Measurements from ENCODE around the gene MAB21L2.

The MAB21L2 gene

DNA sequence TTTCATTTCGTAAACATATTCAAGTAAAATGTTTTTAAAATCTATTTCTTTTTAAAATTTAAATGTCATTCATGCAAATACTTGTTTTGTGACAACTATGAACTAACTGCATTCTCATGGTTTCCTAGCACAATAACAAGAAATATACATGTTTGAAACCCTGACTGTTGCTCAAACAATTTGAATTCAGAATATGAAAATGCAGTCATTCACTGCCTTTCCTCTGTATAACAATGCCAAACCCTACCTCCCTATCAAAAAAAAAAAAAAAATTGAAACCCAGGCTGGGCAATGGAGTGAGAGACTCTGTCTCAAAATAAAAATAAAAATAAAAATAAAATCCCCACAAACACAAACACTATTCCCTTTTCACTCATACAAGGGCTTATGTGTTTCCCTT is 42.1 kb downstream of the MAB21L2 start:
- Histone ChIP-seq H3K4ac (ENCODE audit: low read length) (no peak overlapping the region), H4K91ac (ENCODE audit: low read depth, low read length, poor library complexity) (no peak overlapping the region), H3K9ac (ENCODE audit: low read depth, low read length, poor library complexity) (no peak overlapping the region), H2BK120ac (ENCODE audit: low read depth, low read length) (no peak overlapping the region), H3K4me3 (ENCODE audit: low read length in 2 of 2) (no peak overlapping the region), H3K27me3 (ENCODE audit: control insufficient read depth in 3 of 3, insufficient read depth in 3 of 3, low read depth in 1 of 3, low read length in 3 of 3) (no peaks in the 10 kb centered on the region), H2BK5ac (ENCODE audit: low read length) (no peak overlapping the region), H3K36me3 (replicated peaks in 1 of 2; ENCODE audit: control insufficient read depth in 2 of 2, insufficient read depth in 2 of 2, low read length in 2 of 2) (no peaks in the 10 kb centered on the region), H3K79me1 (ENCODE audit: low read depth, low read length) (no peaks in the 10 kb centered on the region), H4K8ac (ENCODE audit: low read depth, low read length) (no peak overlapping the region), H3K18ac (ENCODE audit: low read length) (no peak overlapping the region), H3K23ac (ENCODE audit: low read depth, low read length, poor library complexity) (no peak overlapping the region), H2AK5ac (ENCODE audit: low read depth, low read length) (no peak overlapping the region), H3K9me3 (replicated peaks in 1 of 2; ENCODE audit: control insufficient read depth in 2 of 2, insufficient read depth in 1 of 2, low read depth in 1 of 2, low read length in 2 of 2) (no peaks in the 10 kb centered on the region), H3K4me2 (ENCODE audit: insufficient read depth, low read length, poor library complexity, severe bottlenecking) (no peak overlapping the region), H3K27ac (replicated peaks; ENCODE audit: low read length) (no peak overlapping the region), H2AFZ (ENCODE audit: low read length) (no peak overlapping the region), H2BK15ac (ENCODE audit: low read length) (no peak overlapping the region), H3K4me1 (ENCODE audit: control insufficient read depth in 2 of 2, insufficient read depth in 1 of 2, low read depth in 1 of 2, low read length in 2 of 2) (no peaks in the 10 kb centered on the region), H3K14ac (ENCODE audit: low read length) (no peak overlapping the region), H2BK12ac (ENCODE audit: low read length) (no peak overlapping the region)
- no peak for DNase-seq (ENCODE audit: low spot score)
- WGBS, 2 donors (ENCODE audit: extremely low coverage in 2 of 2, insufficient read length in 2 of 2, insufficient replicate concordance in 1 of 2) = no CpG with 5 or more reads among the region's 1 CpG

DNA sequence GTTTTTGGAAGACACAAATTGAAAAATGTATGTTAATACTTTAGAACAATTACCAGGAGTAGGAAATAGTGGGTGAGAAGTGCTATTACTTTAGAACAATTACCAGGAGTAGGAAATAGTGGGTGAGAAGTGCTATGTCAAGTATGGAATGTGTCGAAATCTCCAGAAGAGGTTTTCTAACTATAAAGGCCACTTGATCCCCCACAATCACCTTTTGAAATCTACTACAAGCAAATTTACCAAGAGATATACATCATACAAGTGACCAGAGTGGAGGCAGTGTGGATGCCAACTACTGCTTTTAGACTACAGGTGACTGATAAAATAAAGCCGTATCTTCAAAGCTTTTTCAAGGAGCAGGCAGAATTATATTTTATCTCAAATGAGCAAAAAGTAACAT is 43.1 kb downstream of the MAB21L2 start:
- Histone ChIP-seq H3K9me3 (replicated peaks in 1 of 2; ENCODE audit: control insufficient read depth in 2 of 2, insufficient read depth in 1 of 2, low read depth in 1 of 2, low read length in 2 of 2) (no peaks in the 10 kb centered on the region), H3K4me3 (ENCODE audit: low read length in 2 of 2) (no peak overlapping the region), H3K18ac (ENCODE audit: low read length) (no peak overlapping the region), H3K9ac (ENCODE audit: low read depth, low read length, poor library complexity) (no peak overlapping the region), H3K4ac (ENCODE audit: low read length) (no peak overlapping the region), H2BK5ac (ENCODE audit: low read length) (no peak overlapping the region), H3K4me2 (ENCODE audit: insufficient read depth, low read length, poor library complexity, severe bottlenecking) (no peak overlapping the region), H3K79me1 (ENCODE audit: low read depth, low read length) (no peaks in the 10 kb centered on the region), H3K36me3 (replicated peaks in 1 of 2; ENCODE audit: control insufficient read depth in 2 of 2, insufficient read depth in 2 of 2, low read length in 2 of 2) (no peaks in the 10 kb centered on the region), H2BK120ac (ENCODE audit: low read depth, low read length) (no peak overlapping the region), H3K27me3 (ENCODE audit: control insufficient read depth in 3 of 3, insufficient read depth in 3 of 3, low read depth in 1 of 3, low read length in 3 of 3) (no peaks in the 10 kb centered on the region), H2BK15ac (ENCODE audit: low read length) (no peak overlapping the region), H2AFZ (ENCODE audit: low read length) (no peak overlapping the region), H3K14ac (ENCODE audit: low read length) (no peak overlapping the region), H4K91ac (ENCODE audit: low read depth, low read length, poor library complexity) (no peak overlapping the region), H2BK12ac (ENCODE audit: low read length) (no peak overlapping the region), H2AK5ac (ENCODE audit: low read depth, low read length) (no peak overlapping the region), H3K23ac (ENCODE audit: low read depth, low read length, poor library complexity) (no peak overlapping the region), H4K8ac (ENCODE audit: low read depth, low read length) (no peak overlapping the region), H3K4me1 (ENCODE audit: control insufficient read depth in 2 of 2, insufficient read depth in 1 of 2, low read depth in 1 of 2, low read length in 2 of 2) (no peaks in the 10 kb centered on the region), H3K27ac (replicated peaks; ENCODE audit: low read length) (no peak overlapping the region)
- DNase-seq (ENCODE audit: low spot score) = no peak
- WGBS, 2 donors (ENCODE audit: extremely low coverage in 2 of 2, insufficient read length in 2 of 2, insufficient replicate concordance in 1 of 2) = no CpG with 5 or more reads among the region's 2 CpGs

DNA sequence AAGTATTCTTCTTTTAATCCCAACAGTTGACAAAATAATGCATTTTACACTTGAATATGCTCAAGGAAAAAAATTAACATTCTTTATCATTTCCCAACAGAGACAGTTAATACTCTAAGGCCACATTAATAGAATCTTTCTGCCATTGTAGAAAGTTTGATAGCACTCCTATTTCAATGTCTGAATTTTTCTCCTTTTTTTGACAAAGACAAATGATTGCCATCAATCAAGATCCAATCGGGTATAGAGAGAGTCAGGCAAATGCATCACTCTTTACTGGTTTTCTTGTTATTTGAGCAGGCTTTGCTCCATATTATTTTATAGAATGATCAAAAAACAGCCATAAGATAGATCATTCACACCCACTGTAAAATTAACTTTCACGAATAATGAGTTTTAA is 46.1 kb downstream of the MAB21L2 start:
- no peak overlapping the region for H4K91ac ChIP-seq (ENCODE audit: low read depth, low read length, poor library complexity)
- no peaks in the 10 kb centered on the region for H3K27me3 ChIP-seq (ENCODE audit: control insufficient read depth in 3 of 3, insufficient read depth in 3 of 3, low read depth in 1 of 3, low read length in 3 of 3)
- no peak overlapping the region for H2BK5ac ChIP-seq (ENCODE audit: low read length)
- H2AFZ ChIP-seq (ENCODE audit: low read length) = no peak overlapping the region
- no peaks in the 10 kb centered on the region for H3K79me1 ChIP-seq (ENCODE audit: low read depth, low read length)
- H3K9ac ChIP-seq (ENCODE audit: low read depth, low read length, poor library complexity) = no peak overlapping the region
- H4K8ac ChIP-seq (ENCODE audit: low read depth, low read length) = no peak overlapping the region
- H2BK12ac ChIP-seq (ENCODE audit: low read length) = no peak overlapping the region
- no peaks in the 10 kb centered on the region for H3K4me1 ChIP-seq (ENCODE audit: control insufficient read depth in 2 of 2, insufficient read depth in 1 of 2, low read depth in 1 of 2, low read length in 2 of 2)
- H3K14ac ChIP-seq (ENCODE audit: low read length) = no peak overlapping the region
- H3K4me2 ChIP-seq (ENCODE audit: insufficient read depth, low read length, poor library complexity, severe bottlenecking) = no peak overlapping the region
- no CpG with 5 or more reads among the region's 2 CpGs for WGBS, 2 donors (ENCODE audit: extremely low coverage in 2 of 2, insufficient read length in 2 of 2, insufficient replicate concordance in 1 of 2)
- H3K18ac ChIP-seq (ENCODE audit: low read length) = no peak overlapping the region
- no peak overlapping the region for H3K27ac ChIP-seq (replicated peaks; ENCODE audit: low read length)
- H3K4me3 ChIP-seq (ENCODE audit: low read length in 2 of 2) = no peak overlapping the region
- no peak overlapping the region for H2BK15ac ChIP-seq (ENCODE audit: low read length)
- DNase-seq (ENCODE audit: low spot score) = no peak
- H3K4ac ChIP-seq (ENCODE audit: low read length) = no peak overlapping the region
- H3K36me3 ChIP-seq (replicated peaks in 1 of 2; ENCODE audit: control insufficient read depth in 2 of 2, insufficient read depth in 2 of 2, low read length in 2 of 2) = no peaks in the 10 kb centered on the region
- H3K9me3 ChIP-seq (replicated peaks in 1 of 2; ENCODE audit: control insufficient read depth in 2 of 2, insufficient read depth in 1 of 2, low read depth in 1 of 2, low read length in 2 of 2) = peaks cover 0 to 4% of the 10 kb centered on the region in 2 donors
- H3K23ac ChIP-seq (ENCODE audit: low read depth, low read length, poor library complexity) = no peak overlapping the region
- H2AK5ac ChIP-seq (ENCODE audit: low read depth, low read length) = no peak overlapping the region
- H2BK120ac ChIP-seq (ENCODE audit: low read depth, low read length) = no peak overlapping the region

DNA sequence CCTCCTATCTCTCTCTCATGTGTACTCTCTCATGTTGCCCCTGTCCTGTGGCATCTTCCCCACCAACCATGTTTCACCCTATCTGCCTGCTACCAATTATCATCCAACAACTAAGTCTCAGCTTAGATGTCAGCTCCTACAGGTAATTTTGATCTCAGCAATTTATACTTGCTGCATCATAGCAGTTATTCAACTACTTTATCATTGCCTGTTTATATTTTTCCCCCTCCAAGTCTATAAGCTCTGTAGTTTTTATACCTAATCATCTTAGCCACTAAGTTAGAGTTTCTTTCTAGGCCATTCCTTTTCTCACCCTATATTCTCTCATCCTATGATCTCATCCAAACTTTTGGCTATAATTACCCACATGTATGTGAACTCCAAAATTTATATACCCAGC is 50.7 kb downstream of the MAB21L2 start:
- Histone ChIP-seq H4K8ac (ENCODE audit: low read depth, low read length) (no peak overlapping the region), H3K27ac (replicated peaks; ENCODE audit: low read length) (no peak overlapping the region), H3K36me3 (replicated peaks in 1 of 2; ENCODE audit: control insufficient read depth in 2 of 2, insufficient read depth in 2 of 2, low read length in 2 of 2) (no peaks in the 10 kb centered on the region)

More for the DNA sequence above, 50.7 kb downstream of the MAB21L2 start:
- Histone ChIP-seq H2BK12ac (ENCODE audit: low read length) (no peak overlapping the region), H3K27me3 (ENCODE audit: control insufficient read depth in 3 of 3, insufficient read depth in 3 of 3, low read depth in 1 of 3, low read length in 3 of 3) (no peaks in the 10 kb centered on the region), H3K9me3 (replicated peaks in 1 of 2; ENCODE audit: control insufficient read depth in 2 of 2, insufficient read depth in 1 of 2, low read depth in 1 of 2, low read length in 2 of 2) (peaks cover 2 to 4% of the 10 kb centered on the region in 2 donors), H3K9ac (ENCODE audit: low read depth, low read length, poor library complexity) (no peak overlapping the region), H3K4me1 (ENCODE audit: control insufficient read depth in 2 of 2, insufficient read depth in 1 of 2, low read depth in 1 of 2, low read length in 2 of 2) (no peaks in the 10 kb centered on the region), H3K4me3 (ENCODE audit: low read length in 2 of 2) (no peak overlapping the region), H2AK5ac (ENCODE audit: low read depth, low read length) (no peak overlapping the region), H3K18ac (ENCODE audit: low read length) (no peak overlapping the region), H2BK5ac (ENCODE audit: low read length) (no peak overlapping the region), H3K79me1 (ENCODE audit: low read depth, low read length) (no peaks in the 10 kb centered on the region), H4K91ac (ENCODE audit: low read depth, low read length, poor library complexity) (no peak overlapping the region), H3K4ac (ENCODE audit: low read length) (no peak overlapping the region), H2BK120ac (ENCODE audit: low read depth, low read length) (no peak overlapping the region), H2AFZ (ENCODE audit: low read length) (no peak overlapping the region), H3K23ac (ENCODE audit: low read depth, low read length, poor library complexity) (no peak overlapping the region), H3K4me2 (ENCODE audit: insufficient read depth, low read length, poor library complexity, severe bottlenecking) (no peak overlapping the region), H2BK15ac (ENCODE audit: low read length) (no peak overlapping the region), H3K14ac (ENCODE audit: low read length) (no peak overlapping the region)
- no peak for DNase-seq (ENCODE audit: low spot score)
